NOMO-1 treated with DMSO at 0.1 percent for 48 hours (cell line): Measurements from ENCODE around the gene CELF5.
"Not testable (repeated sequence)": the region's sequence is repeated elsewhere in the genome, so short reads cannot be mapped to it uniquely, and the experiment has no call there.

Experiments
- DNase-seq: peaks from one replicate; lab custom pipeline; 2025; ENCODE audit not compliant: unreplicated experiment; lab: John Stamatoyannopoulos, UW

Gene CELF5

GRCh38 chr19:3206216-3206953 is 18.1 kb upstream of the CELF5 start:
- no peak for DNase-seq

- DNase-seq: no peak
Measured at GRCh38 chr19:3207461-3208242, 16.8 kb upstream of the CELF5 start.

GRCh38 chr19:3208317-3209207 is 15.9 kb upstream of the CELF5 start:
- no peak for DNase-seq

- peak; percentile 35 for DNase-seq
Measured at GRCh38 chr19:3210347-3211017, 14.0 kb upstream of the CELF5 start.

- no peak for DNase-seq
Measured at GRCh38 chr19:3211191-3211590, 13.3 kb upstream of the CELF5 start.

- DNase-seq: no peak
Measured at GRCh38 chr19:3213159-3213558, 11.3 kb upstream of the CELF5 start.

GRCh38 chr19:3216874-3217273 is 7.6 kb upstream of the CELF5 start:
- no peak for DNase-seq

GRCh38 chr19:3220576-3220975 is 3.9 kb upstream of the CELF5 start:
- no peak for DNase-seq

GRCh38 chr19:3221576-3221975 is 2.9 kb upstream of the CELF5 start:
- DNase-seq: not testable (repeated sequence)

GRCh38 chr19:3222709-3223108 is 1.8 kb upstream of the CELF5 start:
- no peak for DNase-seq

- no peak for DNase-seq
Measured at GRCh38 chr19:3225169-3225485, 666 bp downstream of the CELF5 start.

GRCh38 chr19:3225677-3226093 is 1.2 kb downstream of the CELF5 start:
- DNase-seq: no peak

- DNase-seq: no peak
Measured at GRCh38 chr19:3227054-3227626, 2.7 kb downstream of the CELF5 start.

GRCh38 chr19:3229346-3229743 is 4.9 kb downstream of the CELF5 start:
- DNase-seq: no peak

- DNase-seq: no peak
Measured at GRCh38 chr19:3229888-3230496, 5.5 kb downstream of the CELF5 start.

- no peak for DNase-seq
Measured at GRCh38 chr19:3231288-3231687, 6.8 kb downstream of the CELF5 start.

GRCh38 chr19:3233116-3233515 is 8.7 kb downstream of the CELF5 start:
- no peak for DNase-seq

- DNase-seq: no peak
Measured at GRCh38 chr19:3233831-3234230, 9.4 kb downstream of the CELF5 start.

- no peak for DNase-seq
Measured at GRCh38 chr19:3234800-3235199, 10.3 kb downstream of the CELF5 start.

- DNase-seq: not testable (repeated sequence)
Measured at GRCh38 chr19:3235604-3236003, 11.1 kb downstream of the CELF5 start.
